ENCODE results near the gene ERC2.

- TF ChIP-seq CREB1 (IDR thresholded peaks at IDR 0.05; ENCODE audit: low read depth) (no peak), USF1 (IDR thresholded peaks at IDR 0.05) (no peak), TAF1 (IDR thresholded peaks at IDR 0.05; ENCODE audit: low read depth) (no peak), YY1 (IDR thresholded peaks at IDR 0.05; ENCODE audit: low read depth) (no peak), REST (IDR thresholded peaks at IDR 0.05; ENCODE audit: low read depth) (no peak), EP300 (IDR thresholded peaks at IDR 0.05; ENCODE audit: borderline replicate concordance) (no peak), RAD21 (IDR thresholded peaks at IDR 0.05; ENCODE audit: low read depth) (no peak)
These were observed 641.4 kb downstream of the ERC2 start for GRCh38 chr3:55826731-55827496.

Data from Ishikawa (cell line).